Endometrial microvascular endothelial cells (primary cell): ENCODE results near the gene BCL6. TPM values are rescaled to one million over a fixed set of nuclear protein-coding genes. Genes with fewer than 3 reads are reported as not detected.

Source experiments
- in situ Hi-C: cut with HindIII; loops from 2 replicates; pipeline ENCODE4 v1.10.0; 2017; ENCODE audit warnings: low sequenced_read_pairs, low pct_unique_long_range_greater_than_20kb; ENCODE audit errors: inconsistent ontology term
- total RNA-seq: library from RNA; depleted of rRNA; stranded (reverse); fragments of >200 nt; gene quantifications from one replicate; pipeline ENCODE4 v1.2.3, GENCODE V29; 2015; ENCODE audit errors: inconsistent ontology term

Gene BCL6
- total RNA-seq, 1 donor from 2014 or later = 8.3 TPM

DNA sequence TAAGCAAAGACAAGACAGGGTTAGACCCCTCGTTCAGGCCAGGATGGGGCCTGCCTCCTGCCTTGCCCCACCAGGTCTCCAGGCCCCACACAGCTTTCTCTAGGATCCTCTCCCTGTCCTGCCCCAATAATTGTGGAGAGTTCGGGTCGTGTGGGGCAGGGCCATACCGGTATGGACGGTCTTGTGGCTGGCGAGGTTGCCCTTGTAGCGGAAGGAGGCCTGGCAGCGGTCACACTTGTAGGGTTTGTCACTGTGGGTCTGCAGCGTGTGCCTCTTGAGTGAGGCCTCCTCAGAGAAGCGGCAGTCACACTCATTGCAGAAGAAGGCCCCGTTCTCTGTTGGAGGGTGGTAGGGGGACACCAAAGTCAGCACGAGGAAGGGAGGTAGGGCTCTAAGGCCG is 18.7 kb downstream of the BCL6 start:
- in situ Hi-C loops = loop anchor here (25.0 kb wide), 4 partner anchors 511 to 1411 kb away; no protein-coding TSS in a partner anchor

DNA sequence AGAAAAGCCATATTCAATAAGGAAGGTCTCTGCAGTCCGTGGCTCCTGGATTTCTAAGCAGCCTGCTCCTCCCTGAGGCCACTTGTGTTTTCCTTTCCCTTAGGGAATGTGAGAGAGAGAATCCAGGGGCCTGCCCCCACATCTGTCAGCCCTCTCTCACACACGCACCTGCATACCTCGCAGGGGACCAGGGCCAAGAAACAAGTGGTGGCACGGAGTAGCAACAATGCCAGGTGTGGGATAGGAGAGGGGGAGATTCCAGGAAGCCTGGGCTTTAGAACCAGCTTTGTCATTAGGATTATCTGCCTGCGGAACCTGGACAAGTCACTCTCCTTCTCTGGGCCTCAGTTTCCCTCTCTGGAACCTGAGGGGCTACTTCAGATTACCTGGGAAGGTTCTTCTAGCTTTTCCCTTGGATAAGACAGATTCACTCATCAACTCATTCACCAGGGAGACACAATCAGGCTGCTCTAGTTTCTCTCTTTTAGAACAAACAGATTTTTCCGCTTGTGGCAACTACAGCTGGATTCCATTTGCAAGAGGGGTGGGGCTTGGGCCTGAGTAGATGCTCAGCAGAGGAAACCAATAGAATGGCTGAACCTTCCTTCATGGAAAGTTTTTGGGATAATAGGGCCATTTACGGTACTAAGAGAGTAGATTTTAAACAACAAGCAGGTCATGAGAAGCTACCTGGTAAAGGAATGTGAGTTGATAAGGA is 19.5 kb downstream of the BCL6 start:
- in situ Hi-C loops = loop anchor here (25.0 kb wide), 4 partner anchors 511 to 1411 kb away; no protein-coding TSS in a partner anchor

DNA sequence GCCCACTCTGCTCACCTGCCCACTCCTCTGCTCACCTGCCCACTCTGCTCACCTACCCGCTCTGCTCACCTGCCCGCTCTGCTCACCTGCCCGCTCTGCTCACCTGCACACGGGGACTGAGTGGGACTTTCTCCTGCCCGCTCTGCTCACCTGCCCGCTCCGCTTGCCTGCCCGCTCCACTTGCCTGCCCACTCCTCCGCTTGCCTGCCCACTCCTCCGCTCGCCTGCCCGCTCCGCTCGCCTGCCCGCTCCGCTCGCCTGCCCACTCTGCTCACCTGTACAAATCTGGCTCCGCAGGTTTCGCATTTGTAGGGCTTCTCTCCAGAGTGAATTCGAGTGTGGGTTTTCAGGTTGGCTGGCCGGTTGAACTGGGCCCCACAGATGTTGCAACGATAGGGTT is 20.0 kb downstream of the BCL6 start:
- in situ Hi-C loops = loop anchor here (25.0 kb wide), 4 partner anchors 512 to 1412 kb away; no protein-coding TSS in a partner anchor

DNA sequence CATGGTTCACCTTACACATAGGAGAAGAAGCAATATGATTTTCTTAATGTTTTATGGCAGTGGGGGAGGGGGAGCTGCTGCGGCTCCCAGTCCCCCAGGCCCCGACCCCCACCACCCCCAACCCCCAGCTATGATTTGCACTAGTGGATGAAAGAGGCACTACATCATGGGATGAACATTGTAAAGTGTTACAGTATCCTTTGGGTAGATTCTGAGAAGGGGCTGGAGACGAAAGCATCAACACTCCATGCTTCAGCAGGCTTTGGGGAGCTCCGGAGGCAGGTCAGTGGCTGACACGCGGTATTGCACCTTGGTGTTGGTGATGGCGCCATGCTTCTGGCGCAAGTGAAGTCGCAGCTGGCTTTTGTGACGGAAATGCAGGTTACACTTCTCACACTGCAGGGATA is 23.1 kb downstream of the BCL6 start:
- in situ Hi-C loops = no loop called here

DNA sequence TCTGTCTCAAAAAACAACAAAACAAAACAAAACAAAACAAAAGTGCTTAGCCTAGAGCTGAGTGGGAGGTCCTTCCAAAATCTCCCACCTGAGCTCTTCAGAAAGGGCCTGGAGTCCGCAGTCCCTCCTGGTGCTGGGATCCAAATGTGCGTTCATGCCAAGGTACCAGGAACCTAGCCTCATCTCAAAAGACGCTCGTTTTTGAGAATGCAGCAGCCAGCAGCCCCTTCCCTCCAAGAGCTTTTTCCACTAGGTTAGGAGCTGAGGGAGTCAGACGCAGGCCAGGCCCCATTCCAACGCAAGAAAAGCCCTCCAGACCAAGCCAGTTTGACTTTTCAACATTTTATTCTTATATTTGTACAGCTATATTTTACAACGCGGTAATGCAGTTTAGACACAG is 24.2 kb downstream of the BCL6 start:
- in situ Hi-C loops = no loop called here

DNA sequence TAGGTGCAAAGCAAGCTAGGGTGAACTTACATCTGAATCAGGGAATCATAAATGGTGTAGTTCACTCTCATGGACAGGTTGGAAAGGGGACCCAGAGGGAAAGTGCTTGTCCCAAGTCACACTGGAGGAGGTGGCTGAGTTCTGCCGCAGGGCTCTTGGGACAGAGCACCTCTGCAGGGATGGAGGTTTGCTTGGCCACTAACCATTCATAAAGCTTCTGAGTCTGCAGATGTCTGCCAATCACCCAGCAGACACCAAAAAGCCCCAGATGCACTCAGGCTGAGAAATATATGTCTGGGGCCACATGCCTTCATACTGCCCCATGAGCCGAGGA is 25.0 kb downstream of the BCL6 start:
- in situ Hi-C loops = no loop called here

DNA sequence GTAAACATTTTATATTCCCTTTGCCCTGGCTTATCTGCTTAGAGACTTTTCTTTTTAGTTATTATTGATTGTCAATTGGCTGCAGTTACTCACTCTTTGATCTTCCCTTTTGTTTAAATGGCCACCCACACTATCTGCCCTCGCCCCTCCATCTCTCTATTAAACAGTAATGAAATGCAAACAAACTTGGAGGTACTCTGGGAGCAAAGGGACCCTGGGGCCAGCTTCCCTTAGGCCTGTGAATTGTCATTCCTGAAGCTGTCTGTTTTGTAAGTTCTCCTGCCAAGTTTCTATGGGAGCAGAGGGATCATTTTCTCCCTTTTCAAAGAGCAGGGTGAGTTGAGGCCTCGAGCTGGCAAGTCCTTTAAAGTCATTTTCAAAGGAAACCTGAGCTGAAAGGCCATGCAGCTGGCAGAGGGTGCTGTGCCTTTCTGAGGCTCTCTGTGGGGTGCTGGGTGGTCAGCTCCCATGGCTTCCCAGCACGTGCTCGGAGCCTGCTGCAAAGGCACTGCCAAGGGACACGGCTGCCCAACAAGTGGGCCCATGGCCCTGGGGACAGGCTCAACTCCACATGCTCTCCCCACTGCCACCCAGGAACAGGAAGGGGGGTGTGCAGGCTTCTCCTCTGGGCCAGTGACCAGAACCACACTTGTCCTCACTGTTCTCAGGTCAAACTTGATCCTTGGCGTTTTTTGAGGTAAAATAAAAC is 25.5 kb downstream of the BCL6 start:
- in situ Hi-C loops = no loop called here

DNA sequence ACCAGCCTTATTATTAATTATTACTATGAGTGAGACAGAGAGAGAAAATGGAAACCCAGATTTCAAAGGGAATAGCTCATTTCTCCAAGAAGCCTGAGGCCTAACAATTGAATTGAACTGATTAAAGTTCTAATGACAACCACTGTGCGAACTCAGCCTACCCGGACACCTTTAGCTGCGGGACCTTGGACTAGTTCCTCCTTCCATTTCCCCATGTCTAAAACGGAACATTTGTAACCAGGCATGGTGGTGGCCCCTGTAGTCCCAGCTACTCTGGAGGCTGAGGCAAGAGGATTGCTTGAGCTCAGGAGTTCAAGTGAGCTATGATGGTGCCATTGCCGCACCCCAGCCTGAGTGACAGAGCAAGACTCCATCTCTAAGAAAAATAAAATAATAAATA is 26.5 kb downstream of the BCL6 start:
- in situ Hi-C loops = no loop called here

GRCh38 chr3:187717572-187717971 is 27.7 kb downstream of the BCL6 start:
- in situ Hi-C loops = no loop called here

DNA sequence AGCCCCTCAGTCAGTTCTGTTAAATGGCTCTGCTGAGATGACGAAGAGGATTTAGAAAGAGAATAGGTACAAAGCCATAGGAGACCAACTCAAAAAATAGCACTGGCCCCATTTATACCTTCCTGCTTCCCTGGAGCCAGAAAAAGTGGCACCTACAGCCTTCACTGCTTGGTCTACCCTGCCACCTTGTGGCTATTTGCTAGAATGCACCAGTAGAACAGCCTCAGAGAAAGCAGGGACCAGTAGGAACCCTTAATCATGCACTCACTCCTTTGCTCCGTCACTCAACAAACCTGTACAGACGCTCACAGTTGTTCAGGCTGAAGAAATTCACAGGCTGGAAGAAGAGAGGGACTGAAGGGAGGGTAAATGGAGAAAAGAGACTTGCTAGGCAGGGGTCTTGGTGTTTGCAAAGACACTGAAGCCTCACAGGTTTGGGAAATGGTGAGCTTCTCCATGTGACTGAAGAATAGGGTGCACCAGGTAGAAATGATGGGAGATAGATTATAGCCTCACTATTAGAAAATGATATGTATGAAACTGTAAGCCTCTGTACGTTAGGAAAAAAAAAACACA is 30.8 kb downstream of the BCL6 start:
- in situ Hi-C loops = no loop called here

- in situ Hi-C loops = no loop called here
Observed at GRCh38 chr3:187713504-187713903, 31.8 kb downstream of the BCL6 start.

DNA sequence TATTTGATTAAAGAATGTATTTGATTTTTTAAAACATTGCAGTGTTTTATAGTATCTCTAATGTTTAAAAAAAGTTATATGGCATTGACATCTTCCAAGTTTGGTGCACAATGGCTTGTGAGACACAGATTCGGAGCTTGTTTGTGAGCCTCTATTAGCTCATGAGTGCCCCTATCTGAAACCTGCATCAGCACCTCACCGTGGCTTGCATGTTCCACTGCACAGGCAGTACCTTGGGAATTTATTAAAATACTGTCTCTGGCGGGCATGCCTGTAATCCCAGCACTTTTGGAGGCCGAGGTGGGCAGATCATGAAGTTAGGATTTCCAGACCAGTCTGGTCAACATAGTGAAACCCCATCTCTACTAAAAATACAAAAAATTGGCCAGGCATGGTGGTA is 36.1 kb downstream of the BCL6 start:
- in situ Hi-C loops = no loop called here

DNA sequence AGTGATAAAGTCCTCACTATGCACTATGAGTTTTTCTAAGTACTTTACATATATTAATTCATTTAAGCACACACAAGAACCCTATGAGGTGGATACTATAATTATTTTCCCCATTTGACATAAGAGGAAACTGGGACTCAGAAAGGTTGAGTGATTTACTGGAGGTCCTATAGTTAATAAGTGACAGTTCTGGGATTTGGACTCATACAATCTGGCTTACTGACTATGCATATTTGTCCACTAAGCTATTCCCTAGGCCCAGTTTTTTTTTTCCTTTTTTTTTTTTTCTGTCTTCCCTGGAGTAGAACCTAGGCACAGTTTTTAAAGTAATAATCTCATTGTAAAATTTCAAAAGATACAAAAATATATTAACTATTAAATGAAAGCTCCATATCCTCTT is 36.6 kb downstream of the BCL6 start:
- in situ Hi-C loops = no loop called here

GRCh38 chr3:187706971-187707370 is 38.3 kb downstream of the BCL6 start:
- in situ Hi-C loops = no loop called here

DNA sequence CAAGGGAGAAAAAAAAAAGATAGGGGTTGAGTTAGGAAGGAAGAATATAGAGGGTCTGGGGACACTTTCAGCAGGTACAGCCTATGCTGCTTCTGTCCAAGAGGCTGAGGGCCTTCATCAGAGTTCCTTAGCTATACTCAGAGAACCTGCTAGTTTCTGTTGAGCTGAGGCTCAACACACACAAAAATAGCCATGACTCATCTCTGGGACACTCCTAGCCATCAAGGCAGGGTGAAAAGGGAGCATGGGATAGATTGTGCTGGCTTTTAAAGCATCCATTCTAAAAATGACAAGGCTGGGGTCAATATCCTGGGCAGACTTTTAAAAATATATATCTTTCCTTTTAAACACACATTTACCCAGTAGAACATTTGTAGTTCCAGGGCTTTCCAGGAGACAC is 40.1 kb downstream of the BCL6 start:
- in situ Hi-C loops = no loop called here

GRCh38 chr3:187702507-187703033 is 42.7 kb downstream of the BCL6 start, which contains the start of gene RTP2:
RTP2 (minus strand) TSS chr3:187702557; CDS start chr3:187702128, 429 bp downstream.
- in situ Hi-C loops = no loop called here

DNA sequence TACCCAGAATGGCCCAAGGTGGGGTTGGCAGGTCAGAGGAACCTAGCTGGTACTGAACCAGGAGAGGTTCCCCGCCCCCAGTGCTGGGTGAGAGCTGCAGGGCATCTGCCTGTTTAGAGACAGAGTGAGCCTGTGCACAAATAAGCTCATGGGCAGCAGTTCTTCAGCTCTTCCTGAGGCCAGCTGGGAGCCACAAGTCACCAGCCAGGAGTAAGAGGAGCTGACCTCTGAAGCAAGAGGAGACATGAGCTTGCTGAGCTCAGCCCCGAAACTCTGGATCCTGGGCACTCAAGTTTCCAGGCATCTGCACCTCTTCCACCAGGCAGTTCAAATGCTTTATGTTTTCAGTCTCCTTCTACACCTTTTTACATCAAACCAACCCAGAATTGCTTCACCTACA is 45.0 kb downstream of the BCL6 start:
- in situ Hi-C loops = no loop called here

- in situ Hi-C loops = loop anchor here (25.0 kb wide), 1 partner anchor 486 kb away; no protein-coding TSS in a partner anchor
Observed at GRCh38 chr3:187698499-187699399, 46.5 kb downstream of the BCL6 start.

- in situ Hi-C loops = loop anchor here (25.0 kb wide), 1 partner anchor 484 kb away; no protein-coding TSS in a partner anchor
Observed at GRCh38 chr3:187696021-187696420, 49.2 kb downstream of the BCL6 start.
